Sigmoid colon (tissue), 4 donors: ENCODE data around the gene EMC6.

Experiments used
- EP300 ChIP-seq, 4 donors: sonication (generic); formaldehyde crosslinking; IDR thresholded peaks; one replicate each; pipeline ENCODE4 v1.6.1; 2017; ENCODE audit warnings: antibody characterized with exemption in 4 of 4
- POLR2A ChIP-seq, 2 donors: fragments of 450-650 bp; IDR thresholded peaks; one replicate each; pipeline ENCODE4 v1.6.1; 2016; ENCODE audit warnings: antibody characterized with exemption in 2 of 2, mild to moderate bottlenecking in 2 of 2, moderate library complexity in 2 of 2
- POLR2AphosphoS5 ChIP-seq, 4 donors: sonication (generic); formaldehyde crosslinking; IDR thresholded peaks; one replicate each; pipeline ENCODE4 v1.6.1; 2017; ENCODE audit warnings: antibody characterized with exemption in 4 of 4
- TF ChIP-seq, protein P1 (sequence below), 4 experiments: fragments of 450-650 bp in 3 of 4; fragments of 200-600 bp in 1 of 4; IDR thresholded peaks; one replicate each; pipeline ENCODE4 v1.5.1; 2016 to 2019; ENCODE audit warnings: antibody characterized with exemption in 4 of 4, mild to moderate bottlenecking in 3 of 4, moderate library complexity in 2 of 4

DNA sequence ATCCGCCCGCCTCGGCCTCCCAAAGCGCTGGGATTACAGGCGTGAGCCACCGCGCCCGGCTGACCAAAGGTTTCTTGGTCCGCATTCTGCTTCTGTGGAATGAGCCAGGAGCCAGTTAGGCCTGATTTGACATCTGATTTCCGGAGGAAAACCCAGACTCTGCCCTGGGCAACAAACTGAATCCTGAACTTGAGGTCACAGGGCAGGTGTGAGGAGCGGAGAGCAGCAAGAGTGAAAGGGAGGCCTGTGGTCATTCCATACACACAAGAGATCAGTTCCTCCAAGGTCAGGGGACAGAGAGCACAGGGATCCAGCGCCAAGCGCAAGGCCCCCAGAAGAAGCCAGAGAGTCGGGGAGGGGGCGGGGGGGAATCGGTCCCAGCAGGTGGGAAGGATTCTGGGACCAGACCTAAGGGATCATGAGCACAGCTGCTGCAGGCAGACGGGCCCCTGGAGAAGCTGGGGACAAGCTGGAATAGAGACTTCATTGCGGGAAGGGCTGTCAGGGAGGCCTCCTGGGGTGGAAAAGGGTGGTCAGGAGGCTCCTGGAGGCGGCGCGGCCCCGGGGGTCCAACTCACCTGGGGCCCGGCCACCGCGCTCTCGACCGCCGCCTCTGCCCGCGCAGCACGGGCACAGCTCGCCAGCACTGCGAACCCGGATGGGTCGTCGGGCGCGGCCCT is 33.0 kb upstream of the EMC6 start:
- TF ChIP-seq, protein P1, sequence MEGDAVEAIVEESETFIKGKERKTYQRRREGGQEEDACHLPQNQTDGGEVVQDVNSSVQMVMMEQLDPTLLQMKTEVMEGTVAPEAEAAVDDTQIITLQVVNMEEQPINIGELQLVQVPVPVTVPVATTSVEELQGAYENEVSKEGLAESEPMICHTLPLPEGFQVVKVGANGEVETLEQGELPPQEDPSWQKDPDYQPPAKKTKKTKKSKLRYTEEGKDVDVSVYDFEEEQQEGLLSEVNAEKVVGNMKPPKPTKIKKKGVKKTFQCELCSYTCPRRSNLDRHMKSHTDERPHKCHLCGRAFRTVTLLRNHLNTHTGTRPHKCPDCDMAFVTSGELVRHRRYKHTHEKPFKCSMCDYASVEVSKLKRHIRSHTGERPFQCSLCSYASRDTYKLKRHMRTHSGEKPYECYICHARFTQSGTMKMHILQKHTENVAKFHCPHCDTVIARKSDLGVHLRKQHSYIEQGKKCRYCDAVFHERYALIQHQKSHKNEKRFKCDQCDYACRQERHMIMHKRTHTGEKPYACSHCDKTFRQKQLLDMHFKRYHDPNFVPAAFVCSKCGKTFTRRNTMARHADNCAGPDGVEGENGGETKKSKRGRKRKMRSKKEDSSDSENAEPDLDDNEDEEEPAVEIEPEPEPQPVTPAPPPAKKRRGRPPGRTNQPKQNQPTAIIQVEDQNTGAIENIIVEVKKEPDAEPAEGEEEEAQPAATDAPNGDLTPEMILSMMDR (IDR thresholded peaks at IDR 0.05) = no peak
- TF ChIP-seq POLR2A (IDR thresholded peaks at IDR 0.05) (no peak), POLR2AphosphoS5 (IDR thresholded peaks at IDR 0.05) (no peak), EP300 (IDR thresholded peaks at IDR 0.05) (no peak)
